Measurements from ENCODE around the gene IQGAP2.

The IQGAP2 gene

GRCh38 chr5:76493190-76493837 is 90.2 kb downstream of the IQGAP2 start:
- DNase-seq (ENCODE audit: extremely low spot score): no peak
- no peak for TF ChIP-seq CTCF (IDR thresholded peaks at IDR 0.05; ENCODE audit: control extremely low read depth, extremely low read depth, low read depth, missing control alignments)
- ChIA-PET CTCF (no interaction called here), POLR2A (no interaction called here)

GRCh38 chr5:76494201-76494600 is 91.1 kb downstream of the IQGAP2 start:
- no peak for DNase-seq (ENCODE audit: extremely low spot score)
- ChIA-PET POLR2A (no interaction called here), CTCF (interaction anchor here (0.9 kb wide), 1 partner anchor 10 kb away, joined by 3 read pairs; no protein-coding TSS in a partner anchor)
- no peak for TF ChIP-seq CTCF (IDR thresholded peaks at IDR 0.05; ENCODE audit: control extremely low read depth, extremely low read depth, low read depth, missing control alignments)

GRCh38 chr5:76495870-76496269 is 92.8 kb downstream of the IQGAP2 start:
- DNase-seq (ENCODE audit: extremely low spot score): no peak
- CTCF ChIA-PET: interaction anchor here (1.0 to 1.4 kb wide), 3 partner anchors 10 to 47 kb away, joined by 3 to 5 read pairs (median 3); no protein-coding TSS in a partner anchor
- TF ChIP-seq CTCF (IDR thresholded peaks at IDR 0.05; ENCODE audit: control extremely low read depth, extremely low read depth, low read depth, missing control alignments): no peak
- POLR2A ChIA-PET: no interaction called here

- ChIA-PET CTCF (no interaction called here), POLR2A (no interaction called here)
- DNase-seq (ENCODE audit: extremely low spot score): no peak
- TF ChIP-seq CTCF (IDR thresholded peaks at IDR 0.05; ENCODE audit: control extremely low read depth, extremely low read depth, low read depth, missing control alignments): no peak
These were observed 94.0 kb downstream of the IQGAP2 start for GRCh38 chr5:76497065-76497460.

- CTCF ChIA-PET: interaction anchor here (1.7 kb wide), 1 partner anchor 13 kb away, joined by 4 read pairs; no protein-coding TSS in a partner anchor
- TF ChIP-seq CTCF (IDR thresholded peaks at IDR 0.05; ENCODE audit: control extremely low read depth, extremely low read depth, low read depth, missing control alignments): no peak
- POLR2A ChIA-PET: no interaction called here
- DNase-seq (ENCODE audit: extremely low spot score): no peak
These were observed 95.1 kb downstream of the IQGAP2 start for GRCh38 chr5:76497986-76498717.

GRCh38 chr5:76499507-76500161 is 96.5 kb downstream of the IQGAP2 start:
- CTCF ChIA-PET: interaction anchor here (1.0 to 1.7 kb wide), 3 partner anchors 11 to 48 kb away, joined by 3 to 4 read pairs (median 3); no protein-coding TSS in a partner anchor
- POLR2A ChIA-PET: no interaction called here
- no peak for TF ChIP-seq CTCF (IDR thresholded peaks at IDR 0.05; ENCODE audit: control extremely low read depth, extremely low read depth, low read depth, missing control alignments)
- DNase-seq (ENCODE audit: extremely low spot score): no peak
